ENCODE data around the gene MPST. TPM values are rescaled to one million over a fixed set of nuclear protein-coding genes. Genes with fewer than 3 reads are reported as not detected.

Gene MPST
- total RNA-seq, 1 experiment from 2014 or later = 73.0 TPM

- no TSS peak for BruUV-seq (replicated peaks)
- no peak for DNase-seq
- CTCF ChIA-PET = interaction anchor here (1.0 kb wide), 1 partner anchor 125 kb away, joined by 3 read pairs; no protein-coding TSS in a partner anchor
- intact Hi-C loops (cut with micrococcal nuclease; ENCODE audit: unreplicated experiment) = no loop called here
- peaks cover 23% of the 10 kb centered on the region for H3K27me3 Mint-ChIP-seq (ENCODE audit: unreplicated experiment)
- H3K4me3 Mint-ChIP-seq (ENCODE audit: low read depth, unreplicated experiment) = no peak overlapping the region
- H3K9me3 Mint-ChIP-seq (ENCODE audit: low read depth, unreplicated experiment) = no peaks in the 10 kb centered on the region
- H3K27ac Mint-ChIP-seq (ENCODE audit: unreplicated experiment) = no peak overlapping the region
- H3K36me3 Mint-ChIP-seq (ENCODE audit: insufficient read depth, unreplicated experiment) = no peaks in the 10 kb centered on the region
- no peak for TF ChIP-seq CTCF (IDR thresholded peaks at IDR 0.05; ENCODE audit: unreplicated experiment)
- no peaks in the 10 kb centered on the region for H3K4me1 Mint-ChIP-seq (ENCODE audit: low read depth, unreplicated experiment)
These were observed 55.0 kb downstream of the MPST start for GRCh38 chr22:37074537-37074936.

- Mint-ChIP-seq H3K4me3 (ENCODE audit: low read depth, unreplicated experiment) (no peak overlapping the region), H3K27ac (ENCODE audit: unreplicated experiment) (no peak overlapping the region), H3K27me3 (ENCODE audit: unreplicated experiment) (peaks cover 28% of the 10 kb centered on the region), H3K9me3 (ENCODE audit: low read depth, unreplicated experiment) (no peaks in the 10 kb centered on the region), H3K4me1 (ENCODE audit: low read depth, unreplicated experiment) (no peaks in the 10 kb centered on the region), H3K36me3 (ENCODE audit: insufficient read depth, unreplicated experiment) (no peaks in the 10 kb centered on the region)
- no peak for TF ChIP-seq CTCF (IDR thresholded peaks at IDR 0.05; ENCODE audit: unreplicated experiment)
- no TSS peak for BruUV-seq (replicated peaks)
- no peak for DNase-seq
- CTCF ChIA-PET = interaction anchor here (1.0 kb wide), 1 partner anchor 125 kb away, joined by 3 read pairs; no protein-coding TSS in a partner anchor
- intact Hi-C loops (cut with micrococcal nuclease; ENCODE audit: unreplicated experiment) = loop anchor here (5.0 kb wide), 1 partner anchor 122 kb away; no protein-coding TSS in a partner anchor
These were observed 55.5 kb downstream of the MPST start for GRCh38 chr22:37075046-37075445.

GRCh38 chr22:37075822-37076433 lies 56.4 kb downstream of the MPST start:
- Mint-ChIP-seq H3K36me3 (ENCODE audit: insufficient read depth, unreplicated experiment) (no peaks in the 10 kb centered on the region), H3K27ac (ENCODE audit: unreplicated experiment) (no peak overlapping the region), H3K27me3 (ENCODE audit: unreplicated experiment) (peaks cover 37% of the 10 kb centered on the region), H3K4me1 (ENCODE audit: low read depth, unreplicated experiment) (no peaks in the 10 kb centered on the region), H3K4me3 (ENCODE audit: low read depth, unreplicated experiment) (no peak overlapping the region), H3K9me3 (ENCODE audit: low read depth, unreplicated experiment) (no peaks in the 10 kb centered on the region)
- no peak for TF ChIP-seq CTCF (IDR thresholded peaks at IDR 0.05; ENCODE audit: unreplicated experiment)
- no peak for DNase-seq
- CTCF ChIA-PET = interaction anchor here (1.2 kb wide), 1 partner anchor 121 kb away, joined by 4 read pairs; no protein-coding TSS in a partner anchor
- BruUV-seq (replicated peaks) = no TSS peak
- intact Hi-C loops (cut with micrococcal nuclease; ENCODE audit: unreplicated experiment) = loop anchor here (5.0 kb wide), 1 partner anchor 121 kb away; no protein-coding TSS in a partner anchor

GRCh38 chr22:37077802-37078448 lies 58.4 kb downstream of the MPST start:
- CTCF ChIA-PET = interaction anchor here (0.8 kb wide), 1 partner anchor 205 kb away, joined by 10 read pairs; the partner anchor contains the start of gene CYTH4
- no peak overlapping the region for H3K27ac Mint-ChIP-seq (ENCODE audit: unreplicated experiment)
- intact Hi-C loops (cut with micrococcal nuclease; ENCODE audit: unreplicated experiment) = loop anchor here (5.0 kb wide), 1 partner anchor 119 kb away; no protein-coding TSS in a partner anchor
- no peaks in the 10 kb centered on the region for H3K36me3 Mint-ChIP-seq (ENCODE audit: insufficient read depth, unreplicated experiment)
- H3K27me3 Mint-ChIP-seq (ENCODE audit: unreplicated experiment) = peaks cover 56% of the 10 kb centered on the region
- no TSS peak for BruUV-seq (replicated peaks)
- peak; percentile 84 for DNase-seq
- H3K4me1 Mint-ChIP-seq (ENCODE audit: low read depth, unreplicated experiment) = no peaks in the 10 kb centered on the region
- H3K4me3 Mint-ChIP-seq (ENCODE audit: low read depth, unreplicated experiment) = no peak overlapping the region
- peak; percentile 98 for TF ChIP-seq CTCF (IDR thresholded peaks at IDR 0.05; ENCODE audit: unreplicated experiment)
- no peaks in the 10 kb centered on the region for H3K9me3 Mint-ChIP-seq (ENCODE audit: low read depth, unreplicated experiment)
